Measurements from ENCODE around the gene TRIM16.
"Not testable (repeated sequence)": the region's sequence is repeated elsewhere in the genome, so short reads cannot be mapped to it uniquely, and the experiment has no call there.

TRIM16 gene

GRCh38 chr17:15657868-15658267, 26.2 kb downstream of the TRIM16 start:
- no peak for DNase-seq

DNA sequence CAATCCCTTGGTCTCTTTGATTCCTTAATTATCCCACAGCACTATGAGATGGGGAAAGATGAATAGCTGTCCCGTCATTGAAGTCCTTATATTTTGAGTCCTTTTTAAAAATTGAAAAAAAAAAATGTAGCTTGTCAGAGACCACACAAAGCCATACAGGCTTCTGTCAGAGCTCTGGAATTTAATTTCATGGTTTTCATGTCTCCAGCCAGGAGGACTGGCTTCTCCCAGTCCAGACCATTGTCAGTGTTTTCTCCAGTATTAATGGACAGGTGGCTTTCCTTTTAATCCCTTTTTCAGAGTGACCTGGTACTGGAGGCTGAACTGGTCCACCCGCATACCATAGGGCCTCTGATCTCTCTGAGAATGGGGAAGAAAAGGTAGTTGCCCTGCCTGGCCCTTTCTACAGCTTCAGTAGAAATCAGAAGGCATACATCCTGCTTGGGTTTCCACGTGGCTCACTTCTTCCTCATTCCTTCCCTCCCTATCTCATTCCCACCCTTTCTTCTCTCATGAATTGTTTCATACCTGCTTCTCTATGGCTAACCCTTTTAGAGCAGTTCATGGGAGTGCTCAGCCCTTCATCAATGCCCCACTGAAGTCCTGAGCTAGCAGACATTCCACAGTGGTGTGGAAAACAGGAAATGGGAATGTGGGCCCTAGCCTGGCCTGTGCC, 29.1 kb downstream of the TRIM16 start:
- DNase-seq, result no peak

GRCh38 chr17:15654401-15654800, 29.7 kb downstream of the TRIM16 start:
- DNase-seq, result not testable (repeated sequence)

- no peak for DNase-seq
Observed at GRCh38 chr17:15652960-15653359, 31.2 kb downstream of the TRIM16 start.

DNA sequence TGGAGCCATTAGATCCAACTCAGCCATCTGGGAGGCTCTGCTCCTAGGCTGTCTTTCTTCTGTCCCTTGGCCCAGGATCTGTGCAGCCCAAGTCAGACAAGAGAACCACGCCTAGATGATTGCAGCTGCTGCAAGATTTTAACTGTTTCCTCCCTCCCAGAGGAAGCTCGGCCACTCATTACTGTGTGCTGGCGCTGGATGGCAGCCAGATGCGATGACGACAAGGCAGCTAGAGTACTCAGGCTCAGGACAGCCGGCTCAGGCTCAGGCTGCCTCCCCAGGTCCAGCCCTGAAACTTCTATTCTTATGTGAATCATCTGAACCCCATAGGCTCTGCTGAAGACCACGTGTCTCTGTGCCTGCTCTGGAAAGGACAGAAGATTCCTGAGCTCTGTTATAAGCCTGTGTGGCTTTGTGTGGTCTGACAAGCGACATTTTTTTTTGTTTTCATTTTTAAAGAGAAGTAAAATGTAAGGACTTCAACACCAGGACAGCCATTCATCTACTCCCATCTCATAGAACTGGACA, 32.5 kb downstream of the TRIM16 start:
- peak; percentile 74 for DNase-seq

GRCh38 chr17:15650741-15651582, 33.1 kb downstream of the TRIM16 start:
- DNase-seq, result no peak

- no peak for DNase-seq
Observed at GRCh38 chr17:15649861-15650421, 34.2 kb downstream of the TRIM16 start.

GRCh38 chr17:15648386-15648785, 35.7 kb downstream of the TRIM16 start:
- no peak for DNase-seq

- DNase-seq, result not testable (repeated sequence)
Observed at GRCh38 chr17:15645942-15646312, 38.2 kb downstream of the TRIM16 start.

- DNase-seq, result not testable (repeated sequence)
Observed at GRCh38 chr17:15645099-15645941, 38.8 kb downstream of the TRIM16 start.

DNA sequence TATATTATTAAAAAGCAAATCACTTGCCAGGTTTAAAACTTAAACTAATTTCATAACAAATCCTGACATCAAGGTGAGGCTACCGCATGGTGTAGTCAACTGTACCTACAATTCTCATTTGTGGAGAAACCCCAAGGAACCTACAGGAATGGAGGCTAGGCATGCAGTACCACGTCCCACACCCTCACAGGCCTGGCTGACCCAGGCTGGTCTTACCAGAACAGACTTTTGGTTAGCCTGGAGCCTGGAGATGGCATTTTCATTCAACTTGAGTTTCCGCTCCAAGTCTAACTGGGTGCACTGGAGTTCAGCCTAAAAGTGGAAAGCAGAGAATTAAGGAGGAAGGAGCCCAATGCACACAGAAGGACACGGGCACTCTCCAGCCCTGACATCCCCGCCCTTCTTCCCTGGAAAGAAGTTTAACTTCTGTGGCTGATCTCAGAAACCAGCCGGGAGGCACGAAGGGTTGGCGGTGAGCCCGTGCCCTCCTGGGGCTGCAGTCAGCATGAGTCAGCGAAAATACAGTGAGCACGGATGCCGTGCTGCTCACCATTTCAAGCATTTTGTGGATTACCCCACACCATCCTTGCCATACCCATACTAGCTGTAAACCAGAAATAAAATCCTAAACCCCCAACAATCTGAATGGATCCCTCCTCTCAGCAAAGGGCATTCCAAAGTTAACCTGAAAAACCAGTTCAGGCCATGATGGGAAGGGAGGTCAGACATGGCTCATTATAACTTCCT, 41.4 kb downstream of the TRIM16 start:
- not testable (repeated sequence) for DNase-seq

DNA sequence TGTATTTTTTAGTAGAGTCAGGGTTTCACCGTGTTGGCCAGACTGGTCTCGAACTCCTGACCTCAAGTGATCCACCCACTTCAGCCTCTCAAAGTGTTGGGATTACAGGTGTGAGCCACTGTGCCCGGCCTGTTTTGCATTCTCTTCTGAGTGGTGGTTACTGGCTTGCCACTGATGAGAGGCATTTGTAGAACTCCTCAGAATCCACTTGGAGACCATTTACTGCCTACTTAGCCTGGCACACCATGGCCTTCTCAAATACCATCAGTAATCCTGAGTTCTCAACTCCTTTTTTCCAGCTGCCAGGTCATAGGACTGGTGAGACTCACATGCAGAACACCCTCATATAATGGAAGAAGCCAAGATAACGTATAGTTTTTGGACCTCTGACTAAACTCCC, 42.1 kb downstream of the TRIM16 start:
- not testable (repeated sequence) for DNase-seq

DNA sequence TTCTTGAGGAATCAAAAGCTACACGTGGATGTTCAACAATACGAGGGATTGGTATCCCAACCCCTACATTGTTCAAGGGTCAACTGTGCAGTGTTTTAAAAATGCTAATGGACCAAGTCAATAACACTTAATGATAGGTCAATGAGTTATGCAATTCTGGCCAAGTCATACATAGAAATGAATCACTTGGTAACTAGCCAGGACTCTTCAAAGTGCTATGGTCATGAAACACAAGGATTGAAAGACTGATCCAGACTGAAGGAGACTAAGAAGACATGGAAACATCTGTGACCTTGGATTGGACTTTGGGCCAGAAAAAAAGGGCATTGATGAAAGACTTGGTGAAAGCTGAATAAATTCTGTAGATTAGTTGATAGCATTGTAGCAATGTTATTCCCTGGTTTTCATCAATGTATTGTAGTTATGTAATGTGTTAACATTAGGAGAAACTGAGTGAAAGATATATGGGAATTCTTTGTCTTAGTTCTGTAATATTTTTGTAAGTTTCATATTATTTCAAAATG, 53.1 kb downstream of the TRIM16 start:
- not testable (repeated sequence) for DNase-seq

DNA sequence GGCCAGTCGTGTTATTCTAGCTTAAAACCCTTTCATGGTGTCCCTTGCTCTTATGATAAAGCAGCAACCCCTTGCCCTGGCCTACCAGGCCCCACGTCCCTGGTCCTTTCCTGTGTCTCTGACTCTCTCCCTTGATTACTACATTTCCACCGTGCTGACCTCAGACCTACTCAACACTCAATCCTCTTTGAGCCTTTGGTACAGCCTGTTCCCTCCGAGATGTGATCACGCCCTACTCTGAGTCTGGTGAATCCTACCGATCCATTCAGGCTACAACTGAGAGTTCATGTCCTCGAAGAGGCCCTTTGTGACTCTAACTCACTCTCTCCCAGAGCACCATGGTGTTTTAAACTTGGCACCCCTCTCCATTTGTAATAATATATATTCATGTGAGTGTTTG, 54.1 kb downstream of the TRIM16 start:
- DNase-seq, result not testable (repeated sequence)

DNA sequence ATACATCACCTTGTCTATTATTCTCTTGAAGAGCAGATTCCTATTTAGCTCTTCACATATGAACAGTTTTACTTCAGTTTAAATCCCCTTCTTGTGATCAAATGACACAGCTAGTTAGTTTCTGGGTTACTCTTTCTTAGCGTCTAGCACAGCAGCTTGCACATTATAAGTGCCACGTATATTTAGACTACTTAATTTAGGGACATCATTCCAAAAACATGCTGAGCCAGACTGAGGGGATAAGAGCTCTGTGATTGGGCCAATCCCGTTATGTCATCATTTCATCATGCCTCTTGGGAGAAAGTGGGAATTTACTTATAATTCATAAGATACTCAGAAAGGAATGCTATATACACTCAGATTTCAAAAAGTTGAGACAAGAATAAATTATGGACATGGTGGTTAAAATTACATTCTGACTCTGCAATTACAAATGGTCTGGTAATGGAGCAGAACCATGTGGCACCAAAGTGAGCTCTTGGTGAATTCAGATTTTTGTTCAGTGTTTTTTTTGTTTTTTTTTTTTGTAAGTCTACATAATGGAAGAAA, 60.4 kb downstream of the TRIM16 start:
- DNase-seq, result not testable (repeated sequence)

DNA sequence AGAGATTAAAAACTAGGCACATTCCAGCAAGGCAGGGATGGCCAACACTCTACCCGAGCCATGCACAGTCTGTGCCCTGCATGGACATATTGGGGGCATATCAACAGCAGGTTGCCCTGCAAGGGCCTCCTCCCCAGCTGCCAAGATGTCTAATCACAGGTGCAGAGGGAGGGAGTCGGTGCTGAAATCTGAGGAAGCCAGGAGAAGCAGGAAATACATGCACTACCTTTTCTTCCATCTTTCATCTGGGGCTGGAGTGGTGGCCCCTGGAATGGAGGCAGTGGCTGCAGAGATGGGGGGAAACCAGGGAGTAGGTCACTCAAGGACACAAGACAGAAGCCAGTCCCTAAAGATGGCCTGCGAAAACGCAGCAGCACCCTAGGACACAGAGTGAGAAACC, 60.9 kb downstream of the TRIM16 start:
- DNase-seq, result not testable (repeated sequence)

DNA sequence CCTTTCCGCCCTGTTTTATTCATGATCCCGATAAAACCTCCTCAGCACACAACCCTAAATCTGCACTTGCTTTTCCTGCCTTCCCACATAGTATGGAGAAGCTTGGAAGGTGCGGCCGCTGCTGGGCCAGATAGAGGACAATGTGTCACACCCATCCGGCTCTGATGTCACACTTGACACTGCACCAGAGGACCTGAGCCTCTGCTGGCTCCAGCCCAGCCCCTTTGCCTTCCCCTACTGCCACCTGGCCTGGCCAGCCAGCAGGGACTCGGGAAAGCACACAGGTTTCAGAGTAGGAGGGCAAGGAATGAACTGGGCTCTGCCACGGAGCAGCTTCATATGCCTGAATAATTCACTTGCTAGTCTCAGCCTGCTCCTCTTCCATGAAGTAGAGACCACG, 62.0 kb downstream of the TRIM16 start:
- DNase-seq, result not testable (repeated sequence)

DNA sequence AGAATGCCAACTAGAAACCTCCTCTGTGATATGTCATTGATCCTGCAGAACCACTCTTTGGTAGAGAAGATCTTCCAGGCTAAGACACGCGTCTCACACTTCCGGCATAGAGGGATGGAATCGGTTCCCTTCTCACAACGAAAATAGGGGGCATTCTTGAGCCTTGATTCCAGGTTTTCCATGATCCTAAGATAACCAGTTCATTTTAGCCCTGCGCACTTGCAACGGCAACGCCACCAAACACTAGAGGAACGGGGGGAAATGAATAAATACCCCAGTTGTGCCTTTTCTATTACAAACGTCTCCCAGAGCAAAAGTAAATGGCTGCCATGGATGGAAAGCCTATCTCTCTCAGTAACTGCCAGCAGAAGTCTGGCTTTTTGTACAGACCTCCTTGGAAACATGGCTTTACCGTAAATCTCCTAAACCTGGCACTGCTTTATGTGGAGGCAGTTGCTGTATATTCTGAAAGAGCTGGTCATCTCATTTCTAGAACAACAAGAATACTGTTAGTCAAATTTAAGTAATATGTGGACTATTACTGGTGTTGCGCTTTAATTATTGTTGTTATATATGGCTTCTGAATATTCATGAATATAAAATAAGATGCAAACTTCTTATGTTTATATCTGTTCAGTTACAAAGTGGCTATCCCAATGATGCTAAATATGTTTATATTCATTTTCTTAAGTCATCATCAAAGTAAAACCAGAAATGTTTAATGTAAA, 64.6 kb downstream of the TRIM16 start, which contains the start of gene FBXW10B:
Gene FBXW10B, minus strand, starts transcription at position 374 of the 728 bp plus-strand sequence. Its CDS starts 192 bp downstream, at position 182.
- DNase-seq, result not testable (repeated sequence)

- not testable (repeated sequence) for DNase-seq
Observed at GRCh38 chr17:15616828-15617227, 67.3 kb downstream of the TRIM16 start.

- not testable (repeated sequence) for DNase-seq
Observed at GRCh38 chr17:15615850-15616249, 68.3 kb downstream of the TRIM16 start.

Data from GDM1 (cell line).